Astrocyte (in vitro differentiated cells and primary cell): ENCODE results near the gene CHD6.

ENCODE experiments used
- CTCF ChIP-seq: IDR thresholded peaks from 2 replicates; pipeline ENCODE4 v1.5.1; 2011; ENCODE audit warnings: low read depth, mild to moderate bottlenecking, inconsistent platforms, low read length, moderate library complexity; ENCODE audit not compliant: insufficient read depth
- EZH2 ChIP-seq: IDR thresholded peaks from 2 replicates; pipeline ENCODE4 v1.6.1; 2012; ENCODE audit warnings: mild to moderate bottlenecking, low read length, inconsistent platforms; ENCODE audit not compliant: insufficient read depth

- no peak for TF ChIP-seq CTCF
- no peak for TF ChIP-seq EZH2
Observed at GRCh38 chr20:41540918-41541317, 77.3 kb downstream of the CHD6 start.
